ENCODE data around the gene MYRFL.

DNA sequence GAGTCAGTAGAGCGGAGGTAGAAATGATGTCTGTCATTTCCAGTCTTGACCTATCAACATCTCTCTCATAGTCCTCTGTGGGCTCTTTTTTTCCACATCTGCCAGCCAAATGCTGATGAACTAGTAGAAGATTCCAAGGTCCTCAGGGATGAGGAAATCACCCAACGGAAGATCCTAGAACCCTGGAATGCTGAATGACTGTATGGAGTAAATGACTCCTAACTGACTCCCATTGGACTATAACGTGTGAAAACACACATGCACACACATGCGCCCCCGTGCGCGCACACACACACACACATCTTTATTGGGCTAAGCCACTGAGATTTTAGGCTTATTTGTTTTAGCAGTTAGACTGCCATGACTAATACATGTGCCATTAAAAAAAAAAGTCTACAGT, 159.2 kb downstream of the MYRFL start:
- no peak for TF ChIP-seq CTCF (IDR thresholded peaks at IDR 0.05)
- TF ChIP-seq POLR2A (IDR thresholded peaks at IDR 0.05), result no peak
